NT2/D1 (cell line): ENCODE results near the gene MCU.
"Not testable (repeated sequence)": the region's sequence is repeated elsewhere in the genome, so short reads cannot be mapped to it uniquely, and the experiment has no call there.

ENCODE experiments used
- DNase-seq: peaks from one replicate; pipeline ENCODE4 v3.0.0-alpha.2; 2011; ENCODE audit warnings: low read depth, low spot score
- H3K27me3 ChIP-seq: 2 replicates; pipeline ENCODE4 v1.6.0; 2011; ENCODE audit warnings: mild to moderate bottlenecking; ENCODE audit not compliant: insufficient read length, insufficient read depth
- H3K36me3 ChIP-seq: 2 replicates; pipeline ENCODE4 v1.6.1; 2011; ENCODE audit warnings: mild to moderate bottlenecking, low read length, mixed read lengths; ENCODE audit not compliant: insufficient read depth, insufficient read length
- H3K4me1 ChIP-seq: 2 replicates; pipeline ENCODE4 v1.5.1; 2011; ENCODE audit not compliant: insufficient read depth, insufficient read length
- H3K4me3 ChIP-seq: 2 replicates; pipeline ENCODE4 v1.5.1; 2011; ENCODE audit warnings: low read depth; ENCODE audit not compliant: insufficient read length
- H3K9ac ChIP-seq: 2 replicates; pipeline ENCODE4 v1.6.0; 2011; ENCODE audit warnings: low read depth; ENCODE audit not compliant: insufficient read length
- H3K9me3 ChIP-seq: 2 replicates; pipeline ENCODE4 v1.5.1; 2011; ENCODE audit warnings: mild to moderate bottlenecking, low read length; ENCODE audit not compliant: insufficient read depth
- SUZ12 ChIP-seq: IDR thresholded peaks from 2 replicates; pipeline ENCODE4 v1.6.1; 2011; ENCODE audit not compliant: insufficient read length, insufficient read depth; ENCODE audit errors: extremely low read depth
- YY1 ChIP-seq: IDR thresholded peaks from 2 replicates; pipeline ENCODE4 v1.6.1; 2011; ENCODE audit not compliant: insufficient read length, insufficient read depth
- ZNF274 ChIP-seq: IDR thresholded peaks from 2 replicates; pipeline ENCODE4 v1.6.1; 2011; ENCODE audit warnings: mild to moderate bottlenecking, low read depth, low read length

The MCU gene, protein sequence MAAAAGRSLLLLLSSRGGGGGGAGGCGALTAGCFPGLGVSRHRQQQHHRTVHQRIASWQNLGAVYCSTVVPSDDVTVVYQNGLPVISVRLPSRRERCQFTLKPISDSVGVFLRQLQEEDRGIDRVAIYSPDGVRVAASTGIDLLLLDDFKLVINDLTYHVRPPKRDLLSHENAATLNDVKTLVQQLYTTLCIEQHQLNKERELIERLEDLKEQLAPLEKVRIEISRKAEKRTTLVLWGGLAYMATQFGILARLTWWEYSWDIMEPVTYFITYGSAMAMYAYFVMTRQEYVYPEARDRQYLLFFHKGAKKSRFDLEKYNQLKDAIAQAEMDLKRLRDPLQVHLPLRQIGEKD

DNA sequence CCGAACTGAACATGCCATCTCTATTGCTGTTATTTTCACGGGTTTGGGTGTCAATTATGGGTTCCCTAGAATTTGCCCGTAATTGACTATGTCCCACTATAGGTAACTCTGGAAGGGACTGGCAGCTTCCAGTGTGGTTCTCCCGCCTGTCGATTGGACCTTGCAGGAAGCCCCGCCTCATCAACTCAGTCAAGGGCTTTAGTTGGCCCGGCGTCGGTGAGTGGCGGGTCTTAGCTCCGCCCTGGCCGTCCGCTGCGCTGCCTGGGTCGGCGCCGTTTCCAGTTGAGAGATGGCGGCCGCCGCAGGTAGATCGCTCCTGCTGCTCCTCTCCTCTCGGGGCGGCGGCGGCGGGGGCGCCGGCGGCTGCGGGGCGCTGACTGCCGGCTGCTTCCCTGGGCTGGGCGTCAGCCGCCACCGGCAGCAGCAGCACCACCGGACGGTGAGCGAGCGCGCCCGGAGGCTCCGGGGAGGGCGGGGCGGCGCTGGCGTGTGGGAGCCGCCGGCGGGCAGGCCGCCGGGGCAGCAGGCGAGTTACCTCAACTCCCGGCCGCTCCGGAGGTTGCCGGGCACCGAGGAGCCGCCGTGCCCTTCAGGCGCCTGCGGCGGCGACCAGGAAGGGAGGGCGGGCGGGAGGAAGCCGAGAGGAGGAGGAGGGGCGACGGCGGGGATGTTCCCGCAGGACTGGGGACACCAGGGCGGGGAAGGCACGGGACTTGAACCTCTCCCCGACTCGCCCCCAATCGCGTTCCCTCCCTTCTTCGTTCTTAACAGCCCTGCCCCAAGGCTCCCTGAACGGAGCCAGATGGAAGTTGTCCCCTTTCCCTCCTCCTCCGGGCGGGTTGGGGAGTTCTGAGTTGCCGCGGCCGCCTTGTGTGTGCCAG lies at the start of gene MCU:
Gene MCU (plus strand): TSS at position 281 of the 881 bp plus-strand sequence. CDS start 9 bp downstream, at position 290.
- no peaks in the 10 kb centered on the region for H3K4me1 ChIP-seq
- peak within 1 kb of the TSS; percentile 78 for H3K4me3 ChIP-seq
- peak within 1 kb of the TSS; percentile 82 for H3K9ac ChIP-seq
- no peaks in the 10 kb centered on the region for H3K9me3 ChIP-seq
- H3K36me3 ChIP-seq: no peaks in the 10 kb centered on the region
- DNase-seq: peak; percentile 87
- TF ChIP-seq YY1 (no peak), SUZ12 (no peak), ZNF274 (no peak)
- H3K27me3 ChIP-seq: peaks cover 6% of the 10 kb centered on the region

DNA sequence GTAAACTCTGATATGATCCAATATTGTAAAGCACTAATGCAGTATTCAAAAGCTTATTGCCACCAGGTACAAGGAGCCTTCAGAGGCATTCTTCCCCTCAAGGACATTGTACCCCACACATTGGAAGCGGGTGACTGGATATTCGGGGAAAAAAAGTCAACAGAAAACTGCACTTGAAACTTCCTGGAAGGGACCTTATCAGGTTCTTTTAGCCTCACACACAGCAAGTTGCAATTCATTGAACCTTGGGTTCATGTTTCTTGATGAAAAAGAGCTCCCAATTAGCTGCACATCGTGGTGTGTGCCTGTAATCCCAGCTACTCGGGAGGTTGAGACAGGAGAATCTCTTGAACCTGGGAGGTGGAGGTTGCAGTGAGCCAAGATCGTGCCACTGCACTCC lies 49.6 kb upstream of the MCU start:
- no peak overlapping the region for H3K4me3 ChIP-seq
- TF ChIP-seq SUZ12 (no peak), YY1 (no peak), ZNF274 (no peak)
- H3K4me1 ChIP-seq: no peaks in the 10 kb centered on the region
- no peaks in the 10 kb centered on the region for H3K9me3 ChIP-seq
- no peaks in the 10 kb centered on the region for H3K36me3 ChIP-seq
- H3K9ac ChIP-seq: no peak overlapping the region
- no peak for DNase-seq
- no peaks in the 10 kb centered on the region for H3K27me3 ChIP-seq

DNA sequence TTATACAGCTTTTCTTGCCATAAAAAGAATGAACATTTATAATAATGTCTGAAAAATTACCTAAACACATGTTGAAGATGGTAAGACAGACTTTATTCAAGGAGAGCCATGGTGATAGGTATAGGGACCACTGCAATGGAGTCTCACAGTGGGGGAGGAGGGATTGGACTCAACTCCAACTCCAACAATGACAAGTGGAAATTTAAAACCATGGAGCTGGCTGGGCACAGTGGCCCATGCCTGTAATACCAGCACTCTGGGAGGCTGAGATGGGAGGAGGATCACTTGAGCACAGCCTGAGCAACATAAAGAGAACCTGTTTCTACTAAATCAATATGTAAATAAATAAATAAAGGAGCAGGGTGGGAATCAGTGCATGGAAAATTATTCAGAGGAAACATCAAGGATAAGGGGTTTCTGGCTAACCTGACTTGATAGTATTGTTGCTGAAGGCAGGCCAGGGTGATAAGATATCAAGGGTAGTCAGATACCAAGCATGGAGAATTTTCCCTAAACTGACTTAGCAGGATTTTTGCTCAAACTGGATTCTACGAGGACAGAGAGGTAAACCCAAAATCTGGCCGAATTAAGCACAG lies 46.6 kb upstream of the MCU start:
- no peak for DNase-seq
- no peak overlapping the region for H3K9ac ChIP-seq
- H3K4me3 ChIP-seq: no peak overlapping the region
- no peaks in the 10 kb centered on the region for H3K36me3 ChIP-seq
- no peaks in the 10 kb centered on the region for H3K27me3 ChIP-seq
- TF ChIP-seq SUZ12 (no peak), ZNF274 (no peak), YY1 (no peak)
- H3K9me3 ChIP-seq: no peaks in the 10 kb centered on the region
- no peaks in the 10 kb centered on the region for H3K4me1 ChIP-seq

DNA sequence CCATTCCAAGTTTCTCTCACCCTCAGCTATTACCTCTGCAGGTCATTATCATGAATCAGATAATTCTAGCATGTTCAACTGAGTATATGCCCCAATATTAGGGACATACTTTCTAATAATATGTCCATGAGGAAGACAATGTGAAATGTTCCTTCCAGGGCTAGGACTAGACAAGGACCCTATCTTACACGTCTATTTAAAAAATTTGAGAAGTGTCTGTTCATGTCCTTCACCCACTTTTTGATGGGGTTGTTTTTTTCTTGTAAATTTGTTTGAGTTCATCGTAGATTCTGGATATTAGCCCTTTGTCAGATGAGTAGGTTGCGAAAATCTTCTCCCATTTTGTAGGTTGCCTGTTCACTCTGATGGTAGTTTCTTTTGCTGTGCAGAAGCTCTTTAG lies 45.0 kb upstream of the MCU start:
- DNase-seq, H3K9me3 ChIP-seq, H3K4me3 ChIP-seq, H3K27me3 ChIP-seq, H3K36me3 ChIP-seq, H3K4me1 ChIP-seq, H3K9ac ChIP-seq: not testable (repeated sequence)

DNA sequence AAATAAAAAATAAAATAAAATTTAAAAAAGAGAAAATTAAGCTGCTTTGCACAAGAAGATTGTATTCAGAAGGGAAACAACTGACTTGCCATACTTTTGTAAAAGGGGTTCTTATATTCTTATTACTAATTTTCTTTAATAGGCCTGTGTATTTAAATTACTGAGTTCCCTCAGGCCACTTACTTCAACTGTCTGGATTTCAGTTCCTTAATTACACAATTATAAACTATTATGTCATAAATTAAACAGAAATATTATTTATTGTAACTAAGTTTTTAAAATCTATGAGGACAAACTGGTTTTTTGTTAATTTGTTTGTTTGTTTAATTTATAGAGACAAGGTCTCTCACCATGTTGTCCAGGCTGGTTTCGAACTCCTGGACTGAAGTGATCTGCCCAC lies 43.6 kb upstream of the MCU start:
- Histone ChIP-seq H3K27me3 (no peaks in the 10 kb centered on the region), H3K9me3 (no peaks in the 10 kb centered on the region), H3K4me1 (no peaks in the 10 kb centered on the region), H3K9ac (no peak overlapping the region), H3K36me3 (no peaks in the 10 kb centered on the region), H3K4me3 (no peak overlapping the region)
- no peak for DNase-seq
- no peak for TF ChIP-seq YY1
- no peak for TF ChIP-seq SUZ12
- no peak for TF ChIP-seq ZNF274

DNA sequence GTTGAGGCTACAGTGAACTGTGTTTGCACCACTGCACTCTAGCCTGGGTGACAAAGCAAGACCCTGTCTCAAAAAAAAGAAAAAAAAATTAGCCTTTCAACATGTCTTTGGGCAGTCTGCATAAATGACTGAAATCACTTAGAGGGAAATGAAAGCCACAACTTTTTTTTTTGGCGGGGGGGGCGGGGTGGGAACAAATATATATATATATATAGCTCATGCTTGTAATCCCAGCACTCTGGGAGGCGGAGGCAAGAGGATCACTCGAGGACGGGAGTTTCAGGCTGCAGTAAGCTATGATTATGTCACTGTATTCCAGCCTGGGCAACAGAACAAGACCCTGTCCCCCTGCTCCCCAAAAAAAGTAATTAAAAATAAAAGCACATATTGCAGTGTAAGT lies 42.7 kb upstream of the MCU start:
- H3K4me1 ChIP-seq: no peaks in the 10 kb centered on the region
- TF ChIP-seq ZNF274 (no peak), SUZ12 (no peak), YY1 (no peak)
- H3K9me3 ChIP-seq: no peaks in the 10 kb centered on the region
- DNase-seq: no peak
- no peak overlapping the region for H3K9ac ChIP-seq
- H3K27me3 ChIP-seq: no peaks in the 10 kb centered on the region
- H3K36me3 ChIP-seq: no peaks in the 10 kb centered on the region
- H3K4me3 ChIP-seq: no peak overlapping the region

DNA sequence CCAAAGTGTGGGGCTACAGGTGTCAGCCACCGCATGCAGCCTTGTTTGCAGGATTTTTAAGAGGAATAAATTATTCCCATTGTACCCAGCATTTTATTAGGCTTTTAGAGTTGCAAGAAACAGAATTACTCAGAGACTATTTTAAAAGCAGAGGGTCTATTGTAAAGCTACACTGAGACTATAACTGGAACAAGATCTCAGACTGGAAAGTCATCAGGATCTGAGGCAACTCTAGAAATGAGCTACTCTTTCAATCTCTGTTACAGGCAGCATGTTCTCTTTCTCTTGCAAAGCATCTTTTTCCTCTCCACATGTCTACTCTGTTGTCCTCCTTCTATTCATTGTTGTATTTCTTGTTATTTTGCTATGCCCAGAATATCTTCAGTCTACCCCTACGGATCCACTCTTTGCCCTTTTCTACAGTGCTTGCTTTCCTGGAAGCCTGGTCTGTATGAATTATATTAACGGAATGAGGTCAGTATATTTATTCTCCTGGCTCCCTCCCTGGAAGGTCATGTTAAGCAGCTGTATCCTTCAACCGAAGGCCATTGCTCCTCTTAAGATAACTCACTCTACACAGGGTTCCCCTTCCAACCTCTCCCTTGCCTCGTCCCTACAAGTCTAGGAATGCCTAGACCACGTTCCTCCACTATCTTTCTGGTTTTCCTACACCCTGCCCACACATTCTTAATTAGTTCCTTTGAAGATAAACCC lies 38.4 kb upstream of the MCU start:
- Histone ChIP-seq H3K4me3 (no peak overlapping the region), H3K4me1 (no peaks in the 10 kb centered on the region), H3K36me3 (no peaks in the 10 kb centered on the region), H3K27me3 (no peaks in the 10 kb centered on the region), H3K9ac (no peak overlapping the region), H3K9me3 (no peaks in the 10 kb centered on the region)
- no peak for DNase-seq
- TF ChIP-seq SUZ12: no peak
- TF ChIP-seq ZNF274: no peak
- TF ChIP-seq YY1: no peak
